ENCODE data around the gene SPART. TPM values are rescaled to one million over a fixed set of nuclear protein-coding genes. Genes with fewer than 3 reads are reported as not detected.
A peak's percentile ranks its signal among the peaks of the same experiment; 100 is the strongest.

Gene SPART
- total RNA-seq, 4 donors from 2014 or later, result 33.9 to 51.2 (median 38.1) TPM

GRCh38 chr13:36358175-36358718 is 12.1 kb upstream of the SPART start:
- intact Hi-C loops (cut with DNase I; ENCODE audit: low total_unique reads), result no loop called here
- 53 to 60% methylated on average over 3 of the region's 3 CpGs for WGBS, 2 donors
- TF ChIP-seq CTCF (IDR thresholded peaks at IDR 0.05) (no peak), POLR2A (IDR thresholded peaks at IDR 0.05) (no peak)
- no peak overlapping the region for H3K4me3 ChIP-seq (ENCODE audit: low read depth, poor library complexity, severe bottlenecking)
- DNase-seq (ENCODE audit: low spot score in 2 of 2), result no peak

GRCh38 chr13:36357692-36358091 is 11.5 kb upstream of the SPART start:
- TF ChIP-seq POLR2A (IDR thresholded peaks at IDR 0.05) (no peak), CTCF (IDR thresholded peaks at IDR 0.05) (no peak)
- intact Hi-C loops (cut with DNase I; ENCODE audit: low total_unique reads), result no loop called here
- 43 to 49% methylated on average over 3 of the region's 3 CpGs for WGBS, 2 donors
- H3K4me3 ChIP-seq (ENCODE audit: low read depth, poor library complexity, severe bottlenecking), result no peak overlapping the region
- peak in 1 of 2 donors; percentile 46 for DNase-seq (ENCODE audit: low spot score in 2 of 2)

- TF ChIP-seq CTCF (IDR thresholded peaks at IDR 0.05), result no peak
- TF ChIP-seq POLR2A (IDR thresholded peaks at IDR 0.05), result no peak
- no peak overlapping the region for H3K4me3 ChIP-seq (ENCODE audit: low read depth, poor library complexity, severe bottlenecking)
- DNase-seq (ENCODE audit: low spot score in 2 of 2), result no peak
- 75 to 77% methylated on average over 4 of the region's 4 CpGs for WGBS, 2 donors
- intact Hi-C loops (cut with DNase I; ENCODE audit: low total_unique reads), result no loop called here
Measured at GRCh38 chr13:36357231-36357630, 11.0 kb upstream of the SPART start.

GRCh38 chr13:36356058-36356457 is 9.9 kb upstream of the SPART start:
- no peak for TF ChIP-seq POLR2A (IDR thresholded peaks at IDR 0.05)
- no peak for TF ChIP-seq CTCF (IDR thresholded peaks at IDR 0.05)
- intact Hi-C loops (cut with DNase I; ENCODE audit: low total_unique reads), result no loop called here
- 88 to 96% methylated on average over 7 of the region's 7 CpGs for WGBS, 2 donors
- no peak for DNase-seq (ENCODE audit: low spot score in 2 of 2)
- no peak overlapping the region for H3K4me3 ChIP-seq (ENCODE audit: low read depth, poor library complexity, severe bottlenecking)

- intact Hi-C loops (cut with DNase I; ENCODE audit: low total_unique reads), result no loop called here
- TF ChIP-seq POLR2A (IDR thresholded peaks at IDR 0.05), result no peak
- H3K4me3 ChIP-seq (ENCODE audit: low read depth, poor library complexity, severe bottlenecking), result no peak overlapping the region
- WGBS, 2 donors, result 94 to 96% methylated on average over 2 of the region's 2 CpGs
- DNase-seq (ENCODE audit: low spot score in 2 of 2), result no peak
Measured at GRCh38 chr13:36355632-36356031, 9.4 kb upstream of the SPART start.

- TF ChIP-seq POLR2A (IDR thresholded peaks at IDR 0.05) (no peak), CTCF (IDR thresholded peaks at IDR 0.05) (no peak)
- no peak overlapping the region for H3K4me3 ChIP-seq (ENCODE audit: low read depth, poor library complexity, severe bottlenecking)
- intact Hi-C loops (cut with DNase I; ENCODE audit: low total_unique reads), result no loop called here
- no peak for DNase-seq (ENCODE audit: low spot score in 2 of 2)
- 90 to 91% methylated on average over 1 of the region's 1 CpG for WGBS, 2 donors
Measured at GRCh38 chr13:36354842-36355623, 8.8 kb upstream of the SPART start.
